Stimulated activated CD4-positive, alpha-beta T cell treated with anti-CD3 and anti-CD28 coated beads, Interleukin-4, amount 100 ng/mL, for 1 hour (primary cell): ENCODE results near the gene LRRC37A3.
"Not testable (repeated sequence)": the region's sequence is repeated elsewhere in the genome, so short reads cannot be mapped to it uniquely, and the experiment has no call there.

Experiments
- DNase-seq: peaks from one replicate; pipeline ENCODE4 v3.0.0-alpha.2; 2020

Gene LRRC37A3

DNA sequence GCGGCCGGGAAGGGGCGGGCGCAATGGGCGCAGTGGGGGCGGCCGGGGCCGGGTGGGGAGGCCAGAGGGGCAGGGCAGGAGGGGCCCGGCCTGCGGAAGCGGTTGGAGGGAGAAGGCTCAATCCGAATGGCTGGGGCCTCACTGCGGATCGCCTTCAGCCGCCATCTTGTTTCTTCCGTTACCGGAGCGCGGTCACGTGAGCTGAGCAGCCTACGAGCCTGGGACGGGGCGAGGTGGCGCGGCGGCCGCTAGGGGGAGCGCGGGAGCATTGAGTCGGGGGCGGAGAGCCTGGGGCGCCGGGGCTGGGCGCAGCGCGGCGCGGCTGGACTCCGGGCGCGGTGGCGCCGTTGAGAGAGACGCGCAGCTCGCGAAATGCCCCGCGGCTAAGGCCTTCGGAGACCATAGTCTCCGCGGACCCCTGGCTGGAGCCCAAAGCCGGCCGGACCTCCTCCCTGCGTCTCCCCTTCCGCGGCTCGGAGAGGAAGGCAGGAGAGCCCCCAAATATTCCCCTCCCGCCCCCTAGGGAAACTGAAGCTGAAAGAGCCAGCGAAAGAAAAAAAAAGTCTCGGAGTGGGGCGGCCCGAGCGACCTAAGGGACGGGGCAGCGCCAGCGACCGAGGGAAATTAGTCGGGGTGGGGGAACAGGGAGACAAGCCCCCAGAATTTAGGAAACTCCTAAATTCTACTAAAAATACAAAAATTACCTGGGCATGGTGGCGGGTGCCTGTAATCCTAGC, at the start of gene LRRC37A3:
Gene LRRC37A3, minus strand, starts transcription at position 190 of the 737 bp plus-strand sequence. CDS start 22,221 bp downstream, outside the sequence.
- DNase-seq: peak; percentile 100

DNA sequence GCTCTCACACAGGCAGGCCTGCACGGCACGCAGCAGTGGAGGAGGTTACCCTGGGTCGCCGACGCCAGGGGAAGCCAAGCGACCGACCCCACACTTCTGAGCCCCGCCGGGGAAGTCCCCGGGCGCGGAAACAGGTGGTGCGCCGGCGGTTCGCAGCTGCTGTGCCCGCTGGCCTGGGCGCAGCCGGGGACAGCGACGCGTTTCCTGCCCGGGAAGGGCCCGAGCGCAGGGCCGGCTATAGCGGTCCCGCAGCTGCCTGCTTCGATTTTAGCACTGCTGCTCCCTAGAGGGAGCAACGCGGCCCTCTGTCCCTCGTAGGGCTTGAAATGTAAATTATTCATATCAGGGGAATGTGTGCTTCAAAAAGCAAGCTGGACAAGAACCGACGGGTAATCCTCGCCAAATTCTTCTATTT, 46.6 kb upstream of the LRRC37A3 start:
- DNase-seq: peak; percentile 71

DNA sequence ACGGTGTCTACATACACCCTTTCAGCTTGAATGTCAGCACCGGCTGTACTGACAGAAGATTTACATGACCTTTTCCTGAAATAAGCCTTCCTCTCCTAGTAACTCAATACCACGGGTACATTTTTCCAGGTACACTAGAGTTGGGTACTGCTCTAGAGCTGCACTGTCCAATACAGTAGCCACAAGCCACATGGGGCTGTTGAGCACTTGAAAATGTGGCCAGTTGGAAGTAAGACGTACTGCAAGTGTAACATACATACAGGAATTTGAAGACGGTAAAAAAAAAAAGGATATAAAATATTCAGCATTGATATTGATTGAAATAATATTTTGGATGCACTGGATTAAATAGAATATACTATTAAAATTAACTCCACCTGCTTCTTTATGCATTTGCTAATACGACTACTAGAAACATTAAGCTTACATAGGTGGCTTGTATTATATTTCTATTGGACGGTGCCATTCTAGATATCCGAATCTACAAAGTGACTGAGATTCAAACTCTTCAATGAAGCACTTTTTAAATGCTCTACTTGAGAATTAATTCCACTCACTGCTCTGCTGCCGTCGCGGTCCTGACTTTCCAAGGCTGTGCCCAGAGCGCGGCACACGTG, 46.1 kb upstream of the LRRC37A3 start:
- not testable (repeated sequence) for DNase-seq

DNA sequence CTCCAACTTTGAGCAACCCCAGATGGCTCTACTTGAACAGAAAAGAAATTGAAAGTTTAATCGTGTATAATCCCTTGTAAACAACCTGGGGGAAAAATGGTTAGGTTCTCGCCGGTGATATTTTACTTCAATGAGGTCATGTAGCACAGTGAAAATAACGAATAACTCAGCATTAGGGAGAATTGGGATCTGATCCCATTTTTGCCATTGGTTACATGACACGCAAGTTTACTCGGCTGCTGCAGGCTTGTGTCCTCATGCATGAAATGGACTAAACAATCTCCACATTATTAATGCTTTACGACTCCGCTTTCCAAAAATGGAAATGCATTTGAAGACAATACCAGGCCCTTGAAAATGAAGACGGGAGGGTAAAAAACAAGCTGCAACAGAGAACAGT, 45.5 kb upstream of the LRRC37A3 start:
- DNase-seq: no peak

DNA sequence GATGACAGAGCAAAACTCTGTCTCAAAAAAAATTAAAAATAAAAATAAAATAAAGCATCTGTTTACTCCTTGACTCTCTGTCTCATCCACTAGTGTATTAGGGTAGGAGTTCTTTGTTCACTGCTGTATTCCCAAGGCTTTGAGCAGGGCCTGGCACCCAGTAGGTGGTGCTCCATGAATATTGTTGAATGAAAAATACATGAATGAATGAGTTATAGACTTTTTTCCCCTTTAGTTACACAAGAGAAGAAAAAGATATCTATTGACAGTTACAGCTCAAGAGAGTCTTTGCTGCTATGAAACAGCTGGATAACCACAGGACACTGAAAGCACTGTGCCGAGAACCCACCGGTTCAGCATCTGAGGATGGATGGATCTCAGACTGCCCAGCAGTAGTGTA, 44.5 kb upstream of the LRRC37A3 start:
- DNase-seq: not testable (repeated sequence)

DNA sequence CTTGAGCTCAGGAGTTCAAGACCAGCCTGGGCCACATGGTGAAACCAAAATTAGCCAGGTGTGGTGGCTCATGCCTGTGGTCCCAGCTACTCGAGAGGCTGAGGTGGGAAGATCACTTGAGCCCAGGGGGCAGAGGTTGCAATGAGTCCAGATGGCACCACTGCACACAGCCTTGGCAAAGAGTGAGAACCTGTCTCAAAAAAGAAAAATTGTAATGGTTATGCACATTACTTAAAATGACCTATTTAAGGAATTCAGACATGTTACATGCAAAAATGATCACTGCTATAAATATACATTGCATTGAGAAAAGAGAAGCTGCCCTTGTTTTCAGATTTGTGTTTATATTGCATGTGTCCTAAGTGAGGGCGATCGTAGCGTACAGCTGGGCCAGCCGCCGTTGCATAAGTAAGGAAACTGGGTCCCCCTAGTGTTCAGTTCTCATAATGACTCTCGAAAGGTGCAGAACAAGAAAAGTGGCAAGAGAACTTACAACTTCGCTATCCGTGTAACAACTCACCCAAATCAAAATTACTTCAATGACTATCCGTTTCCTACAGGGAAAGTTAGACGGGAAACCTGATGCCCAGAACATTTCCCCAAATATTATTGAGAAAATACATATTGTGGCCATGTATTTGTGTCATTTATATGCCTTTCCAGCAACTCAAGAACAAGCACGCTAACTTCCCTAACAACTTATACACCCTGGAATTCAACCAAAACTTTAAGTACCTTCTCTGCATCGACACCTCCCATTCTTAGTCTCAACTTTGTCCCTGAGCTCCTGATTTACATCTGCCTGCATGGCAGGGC, 42.5 kb upstream of the LRRC37A3 start:
- not testable (repeated sequence) for DNase-seq

DNA sequence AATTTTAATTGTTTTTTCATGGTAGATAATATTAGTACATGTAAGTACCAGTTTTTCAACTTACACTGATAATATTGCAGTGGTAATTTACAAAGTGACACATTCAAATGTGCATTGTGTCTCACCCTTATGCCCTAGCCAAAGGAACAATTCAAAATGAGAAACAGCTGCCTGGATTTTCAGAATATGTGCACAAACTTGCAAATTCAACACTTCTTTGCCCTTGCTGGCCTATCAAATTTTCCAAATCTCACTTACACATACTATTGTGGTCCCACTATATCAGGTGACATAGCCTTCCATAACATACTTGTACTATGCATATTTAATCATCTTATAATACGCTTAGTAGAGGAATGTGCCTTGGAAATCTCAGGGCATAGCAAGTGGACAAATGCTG, 32.6 kb upstream of the LRRC37A3 start:
- no peak for DNase-seq

DNA sequence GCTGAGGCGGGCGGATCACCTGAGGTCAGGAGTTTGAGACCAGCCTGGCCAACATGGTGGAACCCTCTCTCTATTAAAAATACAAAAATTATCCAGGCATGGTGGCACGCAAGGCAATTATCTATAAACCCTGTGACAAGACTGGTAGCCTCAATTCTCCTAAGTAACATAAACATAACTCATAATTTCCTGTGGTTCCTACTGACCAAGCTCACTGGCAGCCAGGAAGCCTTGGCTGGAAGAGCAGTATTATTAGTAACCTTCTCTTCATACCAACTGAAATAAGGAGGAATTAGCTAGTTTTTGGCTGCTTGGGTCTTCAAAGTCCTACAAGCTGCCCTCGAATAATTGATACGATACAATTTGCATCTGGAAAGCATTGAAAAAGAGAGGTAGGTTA, 31.6 kb upstream of the LRRC37A3 start:
- DNase-seq: no peak

DNA sequence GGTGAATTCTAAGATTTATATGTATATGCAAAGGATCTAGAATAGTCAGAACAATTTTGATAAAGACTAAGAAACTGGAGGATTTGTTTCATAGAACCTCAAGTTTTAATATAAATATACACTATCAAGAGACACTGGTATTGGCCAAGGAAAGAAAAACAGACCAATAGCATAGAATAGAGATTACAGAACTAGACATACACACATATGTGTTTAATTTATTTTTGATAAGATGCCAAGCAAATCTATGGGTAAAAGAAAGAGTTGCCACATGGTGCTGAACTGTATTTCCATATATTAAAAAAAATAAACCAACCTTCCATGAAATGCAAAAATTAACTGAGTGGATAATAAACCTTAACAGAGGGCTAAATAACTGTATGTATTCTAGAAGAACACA, 27.9 kb upstream of the LRRC37A3 start:
- no peak for DNase-seq

DNA sequence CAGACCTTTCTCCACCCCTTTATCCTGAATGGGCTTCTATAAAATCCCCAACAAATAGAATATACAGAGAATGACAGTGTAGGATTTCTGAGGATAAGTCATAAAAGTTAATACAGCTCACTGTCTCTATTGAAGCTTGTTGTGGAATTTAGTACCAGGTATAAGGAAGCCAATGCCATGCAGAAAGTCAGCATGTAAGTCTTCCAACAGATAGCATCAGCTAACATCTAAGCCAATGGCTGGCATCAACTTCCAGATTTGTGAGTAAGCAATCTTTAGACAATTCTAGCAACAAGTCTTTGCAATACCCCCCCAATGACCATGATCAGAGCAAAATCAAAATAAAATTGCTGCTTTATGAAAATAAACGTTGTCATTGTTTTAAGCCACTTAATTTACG, 22.5 kb upstream of the LRRC37A3 start:
- no peak for DNase-seq

DNA sequence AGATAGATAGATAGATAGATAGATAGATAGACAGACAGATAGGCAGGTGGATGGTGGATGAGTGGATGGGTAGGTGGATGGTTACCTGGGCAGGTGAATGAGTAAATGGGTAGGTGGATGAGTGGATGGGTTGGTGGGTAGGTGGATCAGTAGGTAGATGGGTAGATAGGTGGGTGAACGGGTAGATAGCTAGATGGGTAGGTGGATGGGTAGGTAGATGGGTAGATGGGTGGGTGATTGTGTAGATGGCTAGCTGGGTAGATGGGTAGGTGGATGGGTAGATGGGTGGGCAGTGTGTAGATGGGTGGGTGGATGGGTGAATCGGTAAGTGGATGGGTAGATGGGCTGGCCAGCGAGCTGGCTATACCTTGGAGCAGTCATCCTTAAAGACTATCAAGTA, 21.8 kb upstream of the LRRC37A3 start:
- DNase-seq: no peak

DNA sequence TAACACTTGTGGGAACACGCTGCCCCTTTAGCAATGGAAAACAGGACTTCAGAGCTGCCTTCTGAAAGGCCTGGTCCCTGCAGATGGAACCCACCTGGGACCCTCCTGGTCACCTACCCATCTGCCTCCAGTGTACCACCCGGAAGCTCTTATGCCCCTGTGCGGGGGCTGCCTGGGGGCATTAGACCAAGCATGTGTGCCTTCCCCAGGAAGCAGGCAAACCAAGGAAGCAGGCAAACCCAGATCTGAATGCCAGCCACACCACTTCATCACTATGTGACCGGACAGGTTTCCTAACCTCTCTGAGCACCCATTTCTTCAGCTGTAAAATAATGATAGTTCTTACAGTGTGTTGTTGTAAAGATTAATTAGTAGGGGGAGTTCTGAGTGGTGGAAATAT, 20.8 kb upstream of the LRRC37A3 start:
- DNase-seq: no peak

DNA sequence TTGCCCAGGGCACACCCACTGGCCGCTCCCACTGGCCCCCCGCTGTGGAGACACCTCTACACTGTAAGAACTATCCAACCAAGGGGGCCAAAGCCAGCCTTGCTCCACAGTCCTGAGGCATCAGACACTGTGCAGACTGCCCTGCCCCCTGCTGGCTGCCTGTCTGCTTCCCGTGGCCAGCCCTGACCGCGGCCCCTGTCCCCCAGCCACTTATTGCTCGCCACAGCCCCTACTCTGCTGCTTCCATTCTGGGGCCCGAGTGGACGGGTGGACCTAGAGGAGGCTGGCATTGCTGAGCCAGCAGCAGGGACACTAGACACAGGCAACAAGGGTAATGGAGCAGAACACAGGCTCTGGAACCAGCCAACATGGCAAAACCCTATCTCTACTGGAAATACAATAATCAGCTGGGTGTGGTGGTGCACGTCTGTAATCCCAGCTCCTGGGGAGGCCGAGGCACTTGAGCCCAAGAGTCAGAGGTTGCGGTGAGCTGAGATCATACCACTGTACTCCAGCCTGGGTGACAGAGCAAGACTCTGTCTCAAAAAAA, 19.7 kb upstream of the LRRC37A3 start:
- peak; percentile 67 for DNase-seq

DNA sequence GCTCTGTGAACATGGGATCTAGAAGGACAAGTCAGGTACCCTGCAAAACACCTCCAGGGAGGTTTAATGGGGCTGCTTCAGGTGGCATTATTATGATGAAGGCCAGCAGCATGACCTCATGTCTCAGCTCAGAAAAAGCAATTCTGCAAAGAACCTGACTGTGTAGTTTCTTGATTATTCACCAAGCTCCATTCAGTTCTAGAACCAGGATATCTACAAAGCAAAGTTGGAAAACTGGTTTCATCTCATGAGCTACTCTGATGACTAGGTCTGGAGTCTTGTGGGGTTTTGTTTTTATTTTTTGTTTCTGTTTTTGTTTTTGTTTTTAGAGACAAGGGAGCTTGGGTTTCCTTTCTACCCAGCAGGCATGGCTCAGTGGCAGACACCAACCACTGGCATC, 19.0 kb upstream of the LRRC37A3 start:
- DNase-seq: no peak

DNA sequence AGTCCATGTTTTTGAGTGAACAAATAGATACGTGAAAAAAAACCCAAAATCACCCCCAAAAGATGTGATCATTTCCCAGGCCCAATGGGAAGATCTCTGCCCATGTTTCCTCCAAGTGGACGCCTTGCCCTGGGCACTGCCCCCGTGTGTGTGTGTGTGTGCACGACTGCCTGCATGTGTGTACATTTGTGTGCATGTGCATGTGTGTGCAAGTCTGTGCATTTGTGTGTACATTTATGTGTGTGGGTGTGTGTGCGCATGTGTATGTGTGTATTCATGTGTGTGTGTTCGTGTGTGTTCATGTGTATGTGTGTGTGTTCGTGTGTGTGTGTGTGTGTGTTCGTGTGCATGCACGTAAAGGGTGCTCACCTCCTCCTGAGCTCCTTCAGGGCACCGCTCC, 16.8 kb upstream of the LRRC37A3 start:
- DNase-seq: no peak

DNA sequence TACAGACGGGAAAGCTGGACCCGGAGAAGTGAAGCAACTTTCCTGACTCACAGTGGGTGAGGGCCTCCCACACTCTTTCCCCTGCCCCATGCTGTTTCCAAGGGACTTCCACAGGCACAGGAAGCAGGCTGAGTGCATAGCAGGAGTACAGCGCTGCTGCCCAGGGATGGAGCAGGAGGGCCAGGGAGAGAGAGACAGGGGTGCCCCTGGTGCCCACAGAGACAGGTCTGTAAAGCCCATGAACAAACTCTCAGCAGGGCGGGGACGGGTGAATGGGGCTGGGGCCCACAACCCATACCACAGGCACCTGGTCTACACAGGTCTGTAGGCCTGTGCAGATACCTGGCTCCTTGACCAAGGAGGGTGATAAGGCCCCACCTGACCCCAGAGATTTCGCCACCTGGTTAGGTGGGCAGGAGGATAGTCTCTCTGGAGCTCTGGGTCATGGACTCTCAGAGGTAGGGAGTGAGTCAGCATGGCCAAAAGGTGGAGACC, 15.1 kb upstream of the LRRC37A3 start:
- not testable (repeated sequence) for DNase-seq

DNA sequence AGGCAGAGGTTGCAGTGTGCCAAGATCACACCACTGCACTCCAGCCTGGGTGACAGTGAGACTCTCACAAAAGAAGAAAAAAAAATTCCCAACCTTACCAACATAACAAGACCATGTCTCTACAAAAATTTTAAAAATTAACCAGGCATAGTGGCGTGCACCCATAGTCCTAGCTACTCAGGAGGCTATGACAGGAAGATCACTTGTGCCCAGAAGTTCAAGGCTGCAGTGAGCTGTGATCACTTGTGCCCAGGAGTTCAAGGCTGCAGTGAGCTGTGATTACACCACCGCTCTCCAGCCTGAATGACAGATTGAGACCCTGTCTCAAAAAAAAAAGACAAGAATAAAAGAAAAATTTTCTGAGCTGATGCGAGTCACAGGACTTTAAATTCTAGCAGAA, 13.6 kb upstream of the LRRC37A3 start:
- DNase-seq: not testable (repeated sequence)

DNA sequence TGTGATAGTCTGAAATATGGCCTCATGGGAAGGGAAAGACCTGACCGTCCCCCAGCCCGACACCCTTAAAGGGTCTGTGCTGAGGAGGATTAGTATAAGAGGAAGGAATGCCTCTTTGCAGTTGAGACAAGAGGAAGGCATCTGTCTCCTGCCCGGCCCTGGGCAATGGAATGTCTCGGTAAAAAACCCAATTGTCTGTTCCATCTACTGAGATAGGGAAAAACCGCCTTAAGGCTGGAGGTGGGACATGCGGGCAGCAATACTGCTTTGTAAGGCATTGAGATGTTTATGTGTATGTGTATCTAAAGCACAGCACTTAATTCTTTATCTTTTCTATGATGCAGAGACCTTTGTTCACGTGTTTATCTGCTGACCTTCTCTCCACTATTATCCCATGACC, 11.1 kb upstream of the LRRC37A3 start:
- not testable (repeated sequence) for DNase-seq

DNA sequence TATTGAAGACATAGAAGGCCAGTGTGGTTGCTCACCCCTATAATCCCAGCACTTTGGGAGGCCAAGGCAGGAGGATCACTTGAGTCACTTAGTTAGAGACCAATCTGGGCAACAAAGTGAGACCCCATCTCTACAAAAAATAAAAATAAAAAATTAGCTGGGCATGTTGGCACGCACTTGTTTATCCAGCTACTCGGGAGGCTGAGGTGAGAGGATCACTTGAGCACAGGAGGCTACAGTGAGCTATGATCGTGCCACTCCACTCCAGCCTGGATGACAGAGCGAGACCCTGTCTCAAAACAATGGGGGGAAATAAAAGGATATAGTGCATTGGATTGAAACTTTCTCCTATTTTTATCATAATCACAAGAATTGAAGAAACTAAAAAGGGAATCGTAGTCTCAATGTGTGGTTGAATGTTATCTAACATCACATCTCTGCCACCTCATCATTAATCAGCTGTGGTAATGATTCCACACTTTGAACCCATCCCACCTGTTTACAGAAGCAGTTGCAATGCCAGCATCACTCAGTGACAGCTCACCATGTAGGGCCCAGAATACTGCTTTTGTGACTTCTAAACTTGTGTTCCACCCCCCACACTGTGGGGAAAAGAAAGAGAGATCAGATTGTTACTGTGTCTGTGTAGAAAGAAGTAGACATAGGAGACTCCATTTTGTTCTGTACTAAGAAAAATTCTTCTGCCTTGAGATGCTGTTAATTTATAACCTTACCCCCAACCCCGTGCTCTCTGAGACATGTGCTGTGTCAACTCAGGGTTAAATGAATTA, 10.3 kb upstream of the LRRC37A3 start:
- DNase-seq: peak; percentile 35

DNA sequence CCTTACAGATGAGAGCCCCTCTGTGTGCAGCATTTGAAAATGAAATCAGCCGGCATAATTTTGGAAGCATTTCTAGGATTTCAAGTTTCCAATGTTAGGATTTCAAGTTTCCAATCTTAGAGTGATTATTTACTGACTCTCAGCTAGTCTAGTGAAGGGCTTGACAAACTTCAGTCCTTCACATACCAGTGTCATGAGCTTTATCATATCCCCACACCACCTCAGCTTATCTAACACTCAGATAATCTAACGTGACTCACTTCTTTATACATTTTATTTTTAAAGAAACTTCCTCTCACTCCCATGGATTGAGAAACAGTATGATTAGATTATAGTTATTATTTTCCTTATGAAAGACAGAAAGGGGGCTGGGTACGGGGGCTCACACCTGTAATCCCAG, 9.4 kb upstream of the LRRC37A3 start:
- not testable (repeated sequence) for DNase-seq

DNA sequence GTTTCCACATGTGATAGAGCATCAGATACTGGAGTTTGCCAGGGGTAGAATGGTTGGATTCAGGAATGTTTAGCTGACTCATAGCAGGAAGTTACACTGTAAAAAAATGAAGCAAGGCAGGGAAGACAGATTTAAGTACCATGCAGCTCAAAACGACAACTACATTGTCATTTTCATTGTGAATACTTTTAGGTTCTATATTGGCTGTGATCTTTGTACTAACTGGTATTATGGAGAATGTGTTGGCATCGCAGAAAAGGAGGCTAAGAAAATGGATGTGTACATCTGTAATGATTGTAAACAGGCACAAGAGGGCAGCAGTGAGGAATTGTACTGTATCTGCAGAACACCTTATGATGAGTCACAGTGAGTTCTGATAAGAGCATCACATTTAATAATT, 8.2 kb upstream of the LRRC37A3 start:
- peak; percentile 30 for DNase-seq

DNA sequence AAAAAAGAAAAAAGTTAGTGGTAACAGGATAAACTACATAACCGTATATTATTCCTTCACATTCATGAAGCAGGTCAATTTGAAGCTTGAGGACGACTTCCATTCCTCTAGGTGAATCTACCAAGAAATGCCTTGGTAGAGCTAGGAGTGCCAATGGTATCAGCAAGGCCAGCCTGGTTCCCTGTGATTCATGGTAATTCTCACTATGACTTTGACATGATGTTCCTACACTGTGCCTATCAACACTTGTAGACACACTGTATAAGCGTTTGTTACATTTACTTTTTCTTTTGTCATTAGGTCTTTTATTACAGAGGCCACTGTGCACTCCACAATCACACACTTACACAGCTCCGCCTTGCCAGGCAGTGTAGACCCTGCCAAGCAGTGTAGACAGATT, 7.2 kb upstream of the LRRC37A3 start:
- DNase-seq: not testable (repeated sequence)
